Neural progenitor cell (in vitro differentiated cells): ENCODE measurements around the gene CCNYL1. TPM values are rescaled to one million over a fixed set of nuclear protein-coding genes. Genes with fewer than 3 reads are reported as not detected.

Experiments
- DNase-seq: peaks from one replicate; pipeline ENCODE4 v3.0.0-alpha.2; 2016; ENCODE audit warnings: low spot score
- H2AFZ ChIP-seq: fragments of 200-600 bp; sonication (generic); replicated peaks from 2 replicates; pipeline ENCODE4 v1.6.1; 2016; ENCODE audit warnings: antibody characterized with exemption
- H3F3A ChIP-seq: fragments of 200-600 bp; sonication (generic); 2 replicates; pipeline ENCODE4 v1.6.1; 2016; ENCODE audit warnings: antibody characterized with exemption, low read depth
- H3K27ac ChIP-seq: fragments of 200-600 bp; sonication (generic); 2 replicates; pipeline ENCODE4 v1.5.1; 2016; ENCODE audit warnings: mild to moderate bottlenecking
- H3K27me3 ChIP-seq: fragments of 200-600 bp; sonication (generic); 2 replicates; pipeline ENCODE4 v1.6.1; 2016; ENCODE audit warnings: mild to moderate bottlenecking, moderate library complexity
- H3K36me3 ChIP-seq: fragments of 200-600 bp; sonication (generic); 2 replicates; pipeline ENCODE4 v1.5.1; 2016
- H3K4me1 ChIP-seq: fragments of 200-600 bp; sonication (generic); 2 replicates; pipeline ENCODE4 v1.6.1; 2016; ENCODE audit warnings: mixed run types
- H3K4me2 ChIP-seq: fragments of 200-600 bp; sonication (generic); 2 replicates; pipeline ENCODE4 v1.6.1; 2016
- H3K4me3 ChIP-seq: fragments of 200-600 bp; sonication (generic); 2 replicates; pipeline ENCODE4 v1.5.1; 2016
- H3K79me2 ChIP-seq: fragments of 200-600 bp; sonication (generic); 2 replicates; pipeline ENCODE4 v1.6.1; 2016; ENCODE audit warnings: low read depth
- H3K9ac ChIP-seq: fragments of 200-600 bp; sonication (generic); 2 replicates; pipeline ENCODE4 v1.6.1; 2016
- H3K9me3 ChIP-seq: fragments of 200-600 bp; sonication (generic); 2 replicates; pipeline ENCODE4 v1.5.1; 2016; ENCODE audit warnings: low read depth
- H4K20me1 ChIP-seq: fragments of 200-600 bp; sonication (generic); 2 replicates; pipeline ENCODE4 v1.6.1; 2016; ENCODE audit warnings: low read depth
- H3K27ac Mint-ChIP-seq: 3 replicates; pipeline ENCODE4 v1.8.0; 2021; ENCODE audit warnings: mixed read lengths
- H3K27me3 Mint-ChIP-seq: 2 replicates; pipeline ENCODE4 v1.8.0; 2022; ENCODE audit warnings: low read depth, mild to moderate bottlenecking, inconsistent platforms, moderate library complexity, mixed read lengths; ENCODE audit not compliant: insufficient read depth
- H3K36me3 Mint-ChIP-seq: 3 replicates; pipeline ENCODE4 v1.8.0; 2021; ENCODE audit warnings: mixed read lengths
- H3K4me1 Mint-ChIP-seq: 3 replicates; pipeline ENCODE4 v1.8.0; 2021; ENCODE audit warnings: mixed read lengths
- H3K4me3 Mint-ChIP-seq: 3 replicates; pipeline ENCODE4 v1.8.0; 2021; ENCODE audit warnings: mild to moderate bottlenecking, moderate library complexity, mixed read lengths
- H3K9me3 Mint-ChIP-seq: 3 replicates; pipeline ENCODE4 v1.8.0; 2020; ENCODE audit warnings: mixed read lengths
- EZH2 ChIP-seq: fragments of 200-600 bp; sonication (generic); IDR thresholded peaks from 2 replicates; pipeline ENCODE4 v1.6.1; 2017; ENCODE audit warnings: antibody characterized with exemption, mild to moderate bottlenecking, moderate library complexity
- EZH2phosphoT487 ChIP-seq: fragments of 200-600 bp; sonication (generic); IDR thresholded peaks from 2 replicates; pipeline ENCODE4 v1.6.1; 2017; ENCODE audit warnings: antibody characterized with exemption
- total RNA-seq: library from RNA; depleted of rRNA; stranded (reverse); fragments of >200 nt; gene quantifications from 2 replicates; pipeline ENCODE4 v1.2.3, GENCODE V29; 2015; ENCODE audit warnings: low replicate concordance
- TF ChIP-seq, protein P1 (sequence below): fragments of 200-600 bp; sonication (generic); IDR thresholded peaks from 2 replicates; pipeline ENCODE4 v1.5.1; 2017; ENCODE audit warnings: antibody characterized with exemption, mild to moderate bottlenecking

Gene CCNYL1
- 15.0 and 22.0 TPM in 2 replicates for total RNA-seq

- Mint-ChIP-seq H3K4me1 (peaks cover 19% of the 10 kb centered on the region), H3K27ac (peak within 1 kb of the TSS; percentile 88), H3K36me3 (peaks cover 12% of the 10 kb centered on the region), H3K9me3 (peaks cover 2% of the 10 kb centered on the region), H3K27me3 (peaks cover 3% of the 10 kb centered on the region), H3K4me3 (peak within 1 kb of the TSS; percentile 99)
- Histone ChIP-seq H2AFZ (peak within 1 kb of the TSS; percentile 79), H3F3A (peaks cover 30% of the 10 kb centered on the region), H3K9me3 (no peaks in the 10 kb centered on the region), H4K20me1 (peaks cover 18% of the 10 kb centered on the region), H3K27ac (peak within 1 kb of the TSS; percentile 94), H3K4me2 (peak within 1 kb of the TSS; percentile 86), H3K9ac (peak within 1 kb of the TSS; percentile 64), H3K4me3 (peak within 1 kb of the TSS; percentile 97), H3K4me1 (peaks cover 19% of the 10 kb centered on the region), H3K79me2 (peaks cover 40% of the 10 kb centered on the region), H3K27me3 (no peaks in the 10 kb centered on the region), H3K36me3 (peaks cover 4% of the 10 kb centered on the region)
- TF ChIP-seq, protein P1, sequence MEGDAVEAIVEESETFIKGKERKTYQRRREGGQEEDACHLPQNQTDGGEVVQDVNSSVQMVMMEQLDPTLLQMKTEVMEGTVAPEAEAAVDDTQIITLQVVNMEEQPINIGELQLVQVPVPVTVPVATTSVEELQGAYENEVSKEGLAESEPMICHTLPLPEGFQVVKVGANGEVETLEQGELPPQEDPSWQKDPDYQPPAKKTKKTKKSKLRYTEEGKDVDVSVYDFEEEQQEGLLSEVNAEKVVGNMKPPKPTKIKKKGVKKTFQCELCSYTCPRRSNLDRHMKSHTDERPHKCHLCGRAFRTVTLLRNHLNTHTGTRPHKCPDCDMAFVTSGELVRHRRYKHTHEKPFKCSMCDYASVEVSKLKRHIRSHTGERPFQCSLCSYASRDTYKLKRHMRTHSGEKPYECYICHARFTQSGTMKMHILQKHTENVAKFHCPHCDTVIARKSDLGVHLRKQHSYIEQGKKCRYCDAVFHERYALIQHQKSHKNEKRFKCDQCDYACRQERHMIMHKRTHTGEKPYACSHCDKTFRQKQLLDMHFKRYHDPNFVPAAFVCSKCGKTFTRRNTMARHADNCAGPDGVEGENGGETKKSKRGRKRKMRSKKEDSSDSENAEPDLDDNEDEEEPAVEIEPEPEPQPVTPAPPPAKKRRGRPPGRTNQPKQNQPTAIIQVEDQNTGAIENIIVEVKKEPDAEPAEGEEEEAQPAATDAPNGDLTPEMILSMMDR: no peak
- TF ChIP-seq EZH2phosphoT487: no peak
- TF ChIP-seq EZH2: no peak
- DNase-seq: peak; percentile 100
These were observed at the start of gene CCNYL1 for GRCh38 chr2:207710814-207711740. CCNYL1 (plus strand) TSS chr2:207711640; CDS start chr2:207711897, 257 bp downstream.

- no peak overlapping the region for H2AFZ ChIP-seq
- H3K27me3 ChIP-seq: no peaks in the 10 kb centered on the region
- H3F3A ChIP-seq: no peaks in the 10 kb centered on the region
- H3K27ac ChIP-seq: no peak overlapping the region
- H3K36me3 Mint-ChIP-seq: no peaks in the 10 kb centered on the region
- no peaks in the 10 kb centered on the region for H3K4me1 ChIP-seq
- no peak for DNase-seq
- H3K9me3 Mint-ChIP-seq: no peaks in the 10 kb centered on the region
- no peaks in the 10 kb centered on the region for H3K36me3 ChIP-seq
- no peak overlapping the region for H3K4me3 ChIP-seq
- no peaks in the 10 kb centered on the region for H3K79me2 ChIP-seq
- H3K27ac Mint-ChIP-seq: peak overlapping the region; percentile 79
- TF ChIP-seq EZH2 (no peak), EZH2phosphoT487 (no peak)
- TF ChIP-seq, protein P1: no peak
- H3K27me3 Mint-ChIP-seq: no peaks in the 10 kb centered on the region
- peaks cover 12% of the 10 kb centered on the region for H3K4me1 Mint-ChIP-seq
- H3K4me2 ChIP-seq: no peak overlapping the region
- H3K9me3 ChIP-seq: no peaks in the 10 kb centered on the region
- H3K9ac ChIP-seq: no peak overlapping the region
- no peaks in the 10 kb centered on the region for H4K20me1 ChIP-seq
- no peak overlapping the region for H3K4me3 Mint-ChIP-seq
These were observed 49.2 kb upstream of the CCNYL1 start for GRCh38 chr2:207662203-207662602.

DNA sequence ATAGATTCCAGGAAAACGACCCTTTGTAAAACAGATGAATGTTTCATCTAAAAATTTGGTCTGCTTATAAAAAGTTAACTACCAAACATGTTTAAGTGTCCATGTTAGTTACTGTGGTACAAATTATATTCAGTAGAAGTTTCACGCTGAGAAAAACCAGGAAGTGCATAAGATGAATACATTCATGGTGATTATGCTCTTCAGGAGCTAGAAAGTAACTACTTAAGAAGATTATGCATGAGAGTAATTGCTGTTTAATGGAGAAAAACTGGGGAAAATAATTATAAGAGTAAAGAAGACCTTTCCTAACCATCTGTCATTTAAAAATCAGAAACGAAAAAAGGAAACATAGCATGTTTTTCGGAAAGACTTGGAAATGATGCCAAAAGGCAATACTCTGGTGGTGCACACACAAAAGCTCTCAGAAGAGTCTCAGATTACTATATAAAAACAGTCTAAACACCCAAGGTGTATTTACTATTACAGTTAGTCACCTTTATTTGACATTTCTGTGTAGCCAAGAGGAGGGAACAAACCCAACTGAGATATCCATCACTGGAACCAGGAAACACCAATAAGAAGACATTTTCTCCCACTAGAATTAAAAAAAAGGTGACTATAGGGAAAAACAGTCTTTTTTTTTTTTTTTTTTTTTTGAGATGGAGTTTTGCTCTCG is 47.4 kb upstream of the CCNYL1 start:
- no peak overlapping the region for H3K4me3 ChIP-seq
- no peaks in the 10 kb centered on the region for H3K9me3 Mint-ChIP-seq
- no peak for DNase-seq
- no peak overlapping the region for H3K27ac ChIP-seq
- TF ChIP-seq EZH2 (no peak), EZH2phosphoT487 (no peak)
- TF ChIP-seq, protein P1: no peak
- no peaks in the 10 kb centered on the region for H3K9me3 ChIP-seq
- no peaks in the 10 kb centered on the region for H3K4me1 ChIP-seq
- no peak overlapping the region for H3K4me2 ChIP-seq
- H3K4me1 Mint-ChIP-seq: peaks cover 12% of the 10 kb centered on the region
- H3K36me3 Mint-ChIP-seq: no peaks in the 10 kb centered on the region
- H3K79me2 ChIP-seq: no peaks in the 10 kb centered on the region
- H3K27me3 Mint-ChIP-seq: no peaks in the 10 kb centered on the region
- H3K4me3 Mint-ChIP-seq: no peak overlapping the region
- H4K20me1 ChIP-seq: no peaks in the 10 kb centered on the region
- no peak overlapping the region for H3K9ac ChIP-seq
- H2AFZ ChIP-seq: no peak overlapping the region
- H3F3A ChIP-seq: no peaks in the 10 kb centered on the region
- no peaks in the 10 kb centered on the region for H3K36me3 ChIP-seq
- H3K27ac Mint-ChIP-seq: no peak overlapping the region
- H3K27me3 ChIP-seq: no peaks in the 10 kb centered on the region
